DOHH2 (cell line): Measurements from ENCODE around the gene DHRS7C.

Source experiments
- H3F3A ChIP-seq: fragments of 200-600 bp; sonication (generic), shearing (Covaris generic); 2 replicates; pipeline ENCODE4 v1.6.0; 2016; ENCODE audit warnings: antibody characterized with exemption, mild to moderate bottlenecking; ENCODE audit not compliant: control insufficient read depth, insufficient read depth
- H3K27ac ChIP-seq: fragments of 200-600 bp; sonication (generic); 2 replicates; pipeline ENCODE4 v1.5.1; 2014; ENCODE audit warnings: low read depth, mild to moderate bottlenecking, low read length, moderate library complexity
- H3K27me3 ChIP-seq: fragments of 200-600 bp; sonication (generic); 2 replicates; pipeline ENCODE4 v1.6.1; 2014; ENCODE audit warnings: mild to moderate bottlenecking, low read length, mixed read lengths; ENCODE audit not compliant: control insufficient read depth
- H3K36me3 ChIP-seq: fragments of 200-600 bp; sonication (generic); 2 replicates; pipeline ENCODE4 v1.6.1; 2014; ENCODE audit warnings: mild to moderate bottlenecking, low read length, moderate library complexity, mixed read lengths; ENCODE audit not compliant: control insufficient read depth
- H3K4me1 ChIP-seq: fragments of 200-600 bp; sonication (generic); 2 replicates; pipeline ENCODE4 v1.6.1; 2014; ENCODE audit warnings: mild to moderate bottlenecking, low read length, mixed read lengths; ENCODE audit not compliant: control insufficient read depth
- H3K4me2 ChIP-seq: fragments of 200-600 bp; sonication (generic); 2 replicates; pipeline ENCODE4 v1.6.0; 2014; ENCODE audit warnings: mild to moderate bottlenecking, low read length, moderate library complexity
- H3K4me3 ChIP-seq: fragments of 200-600 bp; sonication (generic); 2 replicates; pipeline ENCODE4 v1.5.1; 2014; ENCODE audit warnings: mild to moderate bottlenecking, low read length, mixed read lengths
- H3K79me2 ChIP-seq: fragments of 200-600 bp; sonication (generic); 2 replicates; pipeline ENCODE4 v1.6.1; 2014; ENCODE audit warnings: mild to moderate bottlenecking, low read length, mixed read lengths; ENCODE audit not compliant: control insufficient read depth
- H3K9me2 ChIP-seq: fragments of 200-600 bp; sonication (generic); replicated peaks from 2 replicates; pipeline ENCODE4 v1.6.1; 2014; ENCODE audit warnings: mild to moderate bottlenecking, low read length, mixed read lengths; ENCODE audit not compliant: control insufficient read depth
- H3K9me3 ChIP-seq: fragments of 200-600 bp; sonication (generic); 2 replicates; pipeline ENCODE4 v1.6.1; 2014; ENCODE audit warnings: antibody characterized with exemption, low read length, mixed read lengths; ENCODE audit not compliant: control insufficient read depth, insufficient read depth
- H4K20me1 ChIP-seq: fragments of 200-600 bp; sonication (generic); 2 replicates; pipeline ENCODE4 v1.6.0; 2014; ENCODE audit warnings: low read depth, mild to moderate bottlenecking, antibody characterized with exemption, low read length, moderate library complexity; ENCODE audit not compliant: control insufficient read depth, insufficient read depth
- EZH2phosphoT487 ChIP-seq: fragments of 200-600 bp; sonication (generic); IDR thresholded peaks from 2 replicates; pipeline ENCODE4 v1.6.1; 2017; ENCODE audit warnings: borderline replicate concordance, mild to moderate bottlenecking, antibody characterized with exemption, low read length, moderate library complexity, mixed read lengths
- TF ChIP-seq, protein P1 (sequence below): fragments of 200-600 bp; sonication (generic); IDR thresholded peaks from one replicate; pipeline ENCODE4 v1.5.1; 2014; ENCODE audit warnings: antibody characterized with exemption, mild to moderate bottlenecking, low read depth, low read length; ENCODE audit not compliant: poor library complexity, severe bottlenecking

The DHRS7C gene

GRCh38 chr17:9783050-9783449 is 8.3 kb downstream of the DHRS7C start:
- Histone ChIP-seq H3K79me2 (no peaks in the 10 kb centered on the region), H3K9me3 (no peaks in the 10 kb centered on the region), H3K4me3 (no peak overlapping the region), H3F3A (no peaks in the 10 kb centered on the region), H3K9me2 (no peaks in the 10 kb centered on the region), H4K20me1 (no peaks in the 10 kb centered on the region), H3K4me2 (no peak overlapping the region), H3K27me3 (no peaks in the 10 kb centered on the region), H3K27ac (no peak overlapping the region), H3K36me3 (no peaks in the 10 kb centered on the region), H3K4me1 (no peaks in the 10 kb centered on the region)
- no peak for TF ChIP-seq EZH2phosphoT487
- TF ChIP-seq, protein P1, sequence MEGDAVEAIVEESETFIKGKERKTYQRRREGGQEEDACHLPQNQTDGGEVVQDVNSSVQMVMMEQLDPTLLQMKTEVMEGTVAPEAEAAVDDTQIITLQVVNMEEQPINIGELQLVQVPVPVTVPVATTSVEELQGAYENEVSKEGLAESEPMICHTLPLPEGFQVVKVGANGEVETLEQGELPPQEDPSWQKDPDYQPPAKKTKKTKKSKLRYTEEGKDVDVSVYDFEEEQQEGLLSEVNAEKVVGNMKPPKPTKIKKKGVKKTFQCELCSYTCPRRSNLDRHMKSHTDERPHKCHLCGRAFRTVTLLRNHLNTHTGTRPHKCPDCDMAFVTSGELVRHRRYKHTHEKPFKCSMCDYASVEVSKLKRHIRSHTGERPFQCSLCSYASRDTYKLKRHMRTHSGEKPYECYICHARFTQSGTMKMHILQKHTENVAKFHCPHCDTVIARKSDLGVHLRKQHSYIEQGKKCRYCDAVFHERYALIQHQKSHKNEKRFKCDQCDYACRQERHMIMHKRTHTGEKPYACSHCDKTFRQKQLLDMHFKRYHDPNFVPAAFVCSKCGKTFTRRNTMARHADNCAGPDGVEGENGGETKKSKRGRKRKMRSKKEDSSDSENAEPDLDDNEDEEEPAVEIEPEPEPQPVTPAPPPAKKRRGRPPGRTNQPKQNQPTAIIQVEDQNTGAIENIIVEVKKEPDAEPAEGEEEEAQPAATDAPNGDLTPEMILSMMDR, result no peak

DNA sequence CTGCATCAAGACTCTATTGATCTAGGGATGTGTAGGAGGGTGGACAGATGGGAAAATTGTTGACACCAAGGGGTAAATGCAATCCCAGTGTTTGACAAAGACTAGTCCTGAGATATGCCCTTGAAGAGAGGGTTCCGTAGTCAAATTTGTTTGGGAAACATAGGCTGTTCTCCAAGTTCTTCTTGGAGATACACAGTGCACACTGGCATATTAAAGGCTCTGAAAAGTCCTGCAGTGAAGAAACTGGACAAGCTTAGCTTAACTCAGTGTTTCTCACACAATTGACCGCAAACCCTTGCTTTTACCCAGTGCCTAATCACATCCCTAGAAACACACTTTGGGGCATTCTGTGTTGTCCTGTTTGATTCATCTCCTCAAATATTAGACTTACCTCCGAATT is 10.8 kb downstream of the DHRS7C start:
- Histone ChIP-seq H3K4me2 (no peak overlapping the region), H3K27me3 (no peaks in the 10 kb centered on the region)
- TF ChIP-seq, protein P1, result no peak
- TF ChIP-seq EZH2phosphoT487, result no peak

GRCh38 chr17:9776911-9777310 is 14.5 kb downstream of the DHRS7C start:
- Histone ChIP-seq H3K27ac (no peak overlapping the region), H3K4me2 (no peak overlapping the region), H3K27me3 (no peaks in the 10 kb centered on the region), H3F3A (no peaks in the 10 kb centered on the region), H4K20me1 (no peaks in the 10 kb centered on the region), H3K36me3 (no peaks in the 10 kb centered on the region), H3K9me3 (no peaks in the 10 kb centered on the region), H3K4me1 (no peaks in the 10 kb centered on the region), H3K79me2 (no peaks in the 10 kb centered on the region), H3K4me3 (no peak overlapping the region), H3K9me2 (no peaks in the 10 kb centered on the region)
- TF ChIP-seq, protein P1, result no peak
- no peak for TF ChIP-seq EZH2phosphoT487

More for the DNA sequence above, 10.8 kb downstream of the DHRS7C start:
- no peaks in the 10 kb centered on the region for H3K79me2 ChIP-seq
- H4K20me1 ChIP-seq, result no peaks in the 10 kb centered on the region
- H3K27ac ChIP-seq, result no peak overlapping the region
- H3K9me2 ChIP-seq, result no peaks in the 10 kb centered on the region
- no peaks in the 10 kb centered on the region for H3F3A ChIP-seq
- H3K36me3 ChIP-seq, result no peaks in the 10 kb centered on the region
- H3K4me3 ChIP-seq, result no peak overlapping the region
- H3K4me1 ChIP-seq, result no peaks in the 10 kb centered on the region
- H3K9me3 ChIP-seq, result no peaks in the 10 kb centered on the region

DNA sequence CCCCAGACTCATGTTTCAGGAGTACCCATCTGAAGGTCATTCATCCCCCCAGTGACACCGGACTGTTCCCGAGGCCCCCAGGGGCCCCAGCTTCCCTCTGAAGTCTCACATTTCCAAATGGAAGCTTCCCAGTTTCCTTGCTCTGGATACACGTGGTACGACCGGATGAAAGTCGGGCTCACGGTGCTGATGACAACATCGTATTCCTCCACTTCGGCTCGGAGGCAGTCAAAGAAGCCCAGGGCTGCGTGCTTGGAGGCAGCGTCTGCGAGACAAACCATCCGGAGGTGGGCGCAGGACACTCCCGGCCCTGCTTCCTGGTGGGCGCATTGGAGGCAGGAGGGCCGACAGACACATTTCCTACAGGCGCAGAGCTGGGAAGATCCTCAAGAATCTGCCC is 18.7 kb downstream of the DHRS7C start:
- no peaks in the 10 kb centered on the region for H3K36me3 ChIP-seq
- H3K27ac ChIP-seq, result no peak overlapping the region
- TF ChIP-seq, protein P1, result no peak
- no peak for TF ChIP-seq EZH2phosphoT487
- H3K79me2 ChIP-seq, result no peaks in the 10 kb centered on the region
- H3K9me2 ChIP-seq, result no peaks in the 10 kb centered on the region
- H4K20me1 ChIP-seq, result no peaks in the 10 kb centered on the region
- H3K27me3 ChIP-seq, result no peaks in the 10 kb centered on the region
- no peaks in the 10 kb centered on the region for H3F3A ChIP-seq
- no peak overlapping the region for H3K4me3 ChIP-seq
- no peaks in the 10 kb centered on the region for H3K9me3 ChIP-seq
- no peaks in the 10 kb centered on the region for H3K4me1 ChIP-seq
- no peak overlapping the region for H3K4me2 ChIP-seq
